ENCODE measurements around the gene KMT2B. TPM values are rescaled to one million over a fixed set of nuclear protein-coding genes. Genes with fewer than 3 reads are reported as not detected.

The KMT2B gene
- polyA plus RNA-seq, 2 of the 4 experiments (the other 2 are of a cell fraction): 17.8 to 39.4 TPM

- Histone ChIP-seq H3K27ac (no peak overlapping the region), H3K9me3 (no peaks in the 10 kb centered on the region), H3K4me2 (no peak overlapping the region), H3K4me3 (no peak overlapping the region), H3K4me1 (peaks cover 15% of the 10 kb centered on the region)
- POLR2A ChIA-PET: no interaction called here
- CTCF ChIA-PET: interaction anchor here (0.9 to 1.6 kb wide), 4 partner anchors 10 to 58 kb away, joined by 3 to 5 read pairs (median 3); partner anchors contain the start of gene IGFLR1
- no peak for TF ChIP-seq HOXB5 (CRISPR knock-in tag; IDR thresholded peaks at IDR 0.05)
- DNase-seq (ENCODE audit: low read depth in 1 of 2, low spot score in 1 of 2) (no peak), FAIRE-seq (no peak), ATAC-seq (no peak)
- 96% methylated on average over 20 of the region's 20 CpGs for WGBS (ENCODE audit: missing lambda C conversion rate)
Measured at GRCh38 chr19:35752746-35753350, 35.0 kb downstream of the KMT2B start.

- CTCF ChIA-PET: interaction anchor here (0.9 to 1.5 kb wide), 2 partner anchors 9 to 59 kb away, joined by 3 read pairs; no protein-coding TSS in a partner anchor
- POLR2A ChIA-PET: no interaction called here
- H3K4me3 ChIP-seq: no peak overlapping the region
- no peak overlapping the region for H3K27ac ChIP-seq
- ATAC-seq (no peak), DNase-seq (ENCODE audit: low read depth in 1 of 2, low spot score in 1 of 2) (no peak), FAIRE-seq (no peak)
- H3K9me3 ChIP-seq: no peaks in the 10 kb centered on the region
- 90% methylated on average over 20 of the region's 20 CpGs for WGBS (ENCODE audit: missing lambda C conversion rate)
- no peak overlapping the region for H3K4me2 ChIP-seq
- H3K4me1 ChIP-seq: peaks cover 15% of the 10 kb centered on the region
- TF ChIP-seq MYC (IDR thresholded peaks at IDR 0.05; ENCODE audit: borderline replicate concordance, low read length) (no peak), KDM1A (IDR thresholded peaks at IDR 0.05; ENCODE audit: low read depth) (no peak), JUNB (IDR thresholded peaks at IDR 0.05) (no peak), BCL3 (IDR thresholded peaks at IDR 0.05) (no peak), ATOH8 (CRISPR knock-in tag; IDR thresholded peaks at IDR 0.05; ENCODE audit: low read depth) (no peak), HOXB13 (CRISPR knock-in tag; IDR thresholded peaks at IDR 0.05; ENCODE audit: low read depth) (no peak), SMC3 (IDR thresholded peaks at IDR 0.05) (no peak), CHD4 (IDR thresholded peaks at IDR 0.05; ENCODE audit: borderline replicate concordance) (no peak), ZNF302 (CRISPR knock-in tag; IDR thresholded peaks at IDR 0.05) (no peak), HOXB5 (CRISPR knock-in tag; IDR thresholded peaks at IDR 0.05) (no peak), TFCP2L1 (CRISPR knock-in tag; IDR thresholded peaks at IDR 0.05) (no peak), NFE2L2 (conservative IDR thresholded peaks at IDR 0.05; ENCODE audit: low read length) (no peak), EHF (CRISPR knock-in tag; IDR thresholded peaks at IDR 0.05) (no peak), TP53 (CRISPR knock-in tag; IDR thresholded peaks at IDR 0.05) (no peak), GATA3 (IDR thresholded peaks at IDR 0.05; ENCODE audit: borderline replicate concordance) (no peak)
Measured at GRCh38 chr19:35753634-35754369, 36.0 kb downstream of the KMT2B start.

- no peaks in the 10 kb centered on the region for H3K9me3 ChIP-seq
- ATAC-seq: no peak
- no peak overlapping the region for H3K4me2 ChIP-seq
- WGBS (ENCODE audit: missing lambda C conversion rate): 85% methylated on average over 13 of the region's 13 CpGs
- no peak overlapping the region for H3K4me3 ChIP-seq
- TF ChIP-seq CEBPB (IDR thresholded peaks at IDR 0.05): no peak
- TF ChIP-seq HES2 (IDR thresholded peaks at IDR 0.05): no peak
- H3K4me1 ChIP-seq: peaks cover 17% of the 10 kb centered on the region
- DNase-seq (ENCODE audit: low read depth in 1 of 2, low spot score in 1 of 2): no peak
- no peak for FAIRE-seq
- no peak overlapping the region for H3K27ac ChIP-seq
- POLR2A ChIA-PET: no interaction called here
- CTCF ChIA-PET: interaction anchor here (1.5 kb wide), 1 partner anchor 8 kb away, joined by 3 read pairs; no protein-coding TSS in a partner anchor
Measured at GRCh38 chr19:35754370-35755130, 36.7 kb downstream of the KMT2B start.

Data from A549 (cell line).